Epithelial cell of proximal tubule (primary cell): Measurements from ENCODE around the gene REEP6. TPM values are rescaled to one million over a fixed set of nuclear protein-coding genes. Genes with fewer than 3 reads are reported as not detected.
A peak's percentile ranks its signal among the peaks of the same experiment; 100 is the strongest.

Experiments used
- DNase-seq: peaks from one replicate; pipeline ENCODE4 v3.0.0-alpha.2; 2011; ENCODE audit warnings: low read depth
- H3K4me3 ChIP-seq: 2 replicates; pipeline ENCODE4 v1.5.1; 2011; ENCODE audit warnings: low read depth, mild to moderate bottlenecking, low read length
- CTCF ChIP-seq: conservative IDR thresholded peaks from 2 replicates; pipeline ENCODE4 v1.5.1; 2012; ENCODE audit warnings: low read depth, mild to moderate bottlenecking, low read length
- total RNA-seq: library from RNA; depleted of rRNA; stranded (reverse); fragments of >200 nt; gene quantifications from 2 replicates; pipeline ENCODE4 v1.2.3, GENCODE V29; 2015

Gene REEP6
- total RNA-seq, 1 donor from 2014 or later: 4.8 TPM

DNA sequence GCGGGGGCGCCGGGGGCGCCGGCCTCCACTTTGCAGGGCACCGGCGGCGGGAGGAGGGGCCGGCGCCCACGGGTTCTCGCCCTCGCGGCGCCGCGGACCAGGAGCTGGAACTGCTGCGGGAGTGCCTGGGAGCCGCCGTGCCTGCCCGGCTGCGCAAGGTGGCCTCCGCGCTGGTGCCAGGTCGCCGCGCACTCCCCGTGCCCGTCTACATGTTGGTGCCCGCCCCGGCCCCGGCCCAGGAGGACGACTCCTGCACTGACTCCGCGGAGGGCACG, 23.8 kb upstream of the REEP6 start:
- no peak for DNase-seq
- no peak for TF ChIP-seq CTCF
- H3K4me3 ChIP-seq: no peak overlapping the region

DNA sequence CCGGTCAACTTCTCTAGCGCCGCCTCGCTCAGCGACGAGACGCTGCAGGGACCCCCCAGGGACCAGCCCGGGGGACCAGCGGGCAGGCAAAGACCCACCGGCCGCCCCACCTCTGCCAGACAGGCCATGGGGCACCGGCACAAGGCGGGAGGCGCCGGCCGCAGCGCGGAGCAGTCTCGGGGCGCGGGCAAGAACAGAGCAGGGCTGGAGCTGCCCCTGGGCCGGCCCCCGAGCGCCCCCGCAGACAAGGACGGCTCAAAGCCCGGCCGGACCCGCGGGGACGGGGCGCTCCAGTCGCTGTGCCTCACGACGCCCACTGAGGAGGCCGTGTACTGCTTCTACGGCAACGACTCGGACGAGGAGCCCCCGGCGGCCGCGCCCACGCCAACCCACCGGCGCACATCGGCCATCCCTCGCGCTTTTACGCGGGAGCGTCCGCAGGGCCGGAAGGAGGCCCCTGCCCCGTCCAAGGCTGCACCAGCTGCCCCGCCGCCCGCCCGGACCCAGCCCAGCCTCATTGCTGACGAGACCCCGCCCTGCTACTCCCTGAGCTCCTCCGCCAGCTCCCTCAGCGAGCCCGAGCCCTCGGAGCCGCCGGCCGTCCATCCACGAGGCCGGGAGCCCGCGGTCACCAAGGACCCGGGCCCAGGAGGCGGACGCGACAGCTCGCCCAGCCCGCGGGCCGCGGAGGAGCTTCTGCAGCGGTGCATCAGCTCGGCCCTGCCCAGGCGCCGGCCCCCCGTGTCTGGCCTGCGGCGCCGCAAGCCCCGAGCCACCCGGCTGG, 23.3 kb upstream of the REEP6 start:
- no peak overlapping the region for H3K4me3 ChIP-seq
- DNase-seq: no peak
- TF ChIP-seq CTCF: no peak

DNA sequence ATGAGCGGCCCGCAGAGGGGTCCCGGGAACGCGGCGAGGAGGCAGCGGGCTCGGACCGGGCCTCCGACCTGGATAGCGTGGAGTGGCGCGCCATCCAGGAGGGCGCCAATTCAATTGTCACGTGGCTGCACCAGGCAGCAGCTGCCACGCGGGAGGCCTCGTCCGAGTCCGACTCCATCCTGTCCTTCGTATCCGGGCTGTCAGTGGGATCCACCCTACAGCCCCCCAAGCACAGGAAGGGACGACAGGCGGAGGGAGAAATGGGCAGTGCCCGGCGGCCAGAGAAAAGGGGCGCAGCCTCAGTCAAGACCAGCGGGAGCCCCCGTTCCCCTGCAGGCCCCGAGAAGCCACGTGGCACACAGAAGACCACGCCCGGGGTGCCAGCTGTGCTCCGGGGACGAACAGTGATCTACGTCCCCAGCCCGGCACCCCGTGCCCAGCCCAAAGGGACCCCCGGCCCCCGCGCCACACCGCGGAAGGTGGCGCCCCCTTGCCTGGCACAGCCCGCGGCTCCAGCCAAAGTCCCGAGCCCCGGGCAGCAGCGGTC, 22.6 kb upstream of the REEP6 start:
- no peak for DNase-seq
- peak overlapping the region; percentile 25 for H3K4me3 ChIP-seq
- no peak for TF ChIP-seq CTCF

GRCh38 chr19:1468821-1469254, 22.1 kb upstream of the REEP6 start:
- TF ChIP-seq CTCF: no peak
- DNase-seq: no peak
- H3K4me3 ChIP-seq: peak overlapping the region; percentile 25

GRCh38 chr19:1469255-1470054, 21.5 kb upstream of the REEP6 start:
- TF ChIP-seq CTCF: no peak
- peak overlapping the region; percentile 46 for H3K4me3 ChIP-seq
- no peak for DNase-seq

DNA sequence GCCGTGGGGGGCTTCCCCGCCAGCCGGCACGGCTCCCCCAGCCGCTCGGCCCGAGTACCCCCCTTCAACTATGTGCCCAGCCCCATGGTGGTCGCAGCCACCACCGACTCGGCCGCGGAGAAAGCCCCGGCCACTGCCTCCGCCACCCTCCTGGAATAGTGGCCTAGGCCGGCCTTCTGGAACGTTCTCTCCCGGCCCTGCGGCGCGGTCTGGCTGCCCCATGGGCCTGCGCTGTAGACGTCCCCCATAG, 21.0 kb upstream of the REEP6 start:
- no peak for TF ChIP-seq CTCF
- DNase-seq: no peak
- peak overlapping the region; percentile 46 for H3K4me3 ChIP-seq
